Measurements from ENCODE around the gene PNP. TPM values are rescaled to one million over a fixed set of nuclear protein-coding genes. Genes with fewer than 3 reads are reported as not detected.

The PNP gene
- total and polyA plus RNA-seq, 2 donors (not counting 1 experiment from before 2014, with no cell fraction given), result 6.9 to 25.7 TPM

GRCh38 chr14:20485900-20486299, 16.7 kb downstream of the PNP start:
- Histone ChIP-seq H3K9ac (ENCODE audit: insufficient read depth, low read length) (no peak overlapping the region), H3K4me3 (replicated peaks in 1 of 4; ENCODE audit: control extremely low read depth in 1 of 4, insufficient read depth in 1 of 4, low read depth in 3 of 4, low read length in 4 of 4) (no peak overlapping the region), H2AFZ (ENCODE audit: low read length) (no peak overlapping the region), H3K27ac (ENCODE audit: insufficient read depth, low read length) (no peak overlapping the region), H3K9me3 (ENCODE audit: control insufficient read depth, insufficient read depth, low read depth, low read length) (no peaks in the 10 kb centered on the region), H4K20me1 (ENCODE audit: control insufficient read depth, extremely low read depth, insufficient read depth, low read length) (no peaks in the 10 kb centered on the region), H3K4me2 (ENCODE audit: extremely low read depth, insufficient read depth, low read length) (no peak overlapping the region), H3K4me1 (ENCODE audit: control insufficient read depth, extremely low read depth, insufficient read depth, low read length) (no peaks in the 10 kb centered on the region), H3K79me2 (ENCODE audit: control insufficient read depth, insufficient read depth, low read length) (no peaks in the 10 kb centered on the region), H3K27me3 (ENCODE audit: control insufficient read depth, insufficient read depth, low read length) (no peaks in the 10 kb centered on the region), H3K36me3 (ENCODE audit: control insufficient read depth, insufficient read depth, low read length) (no peaks in the 10 kb centered on the region)
- DNase-seq (ENCODE audit: low read depth in 2 of 2), result no peak
- TF ChIP-seq EZH2 (IDR thresholded peaks at IDR 0.05; ENCODE audit: low read length, missing control alignments) (no peak), CTCF (conservative IDR thresholded peaks at IDR 0.05 in 1 of 2, IDR thresholded peaks at IDR 0.05 in 1 of 2; ENCODE audit: low read depth in 1 of 2, low read length in 2 of 2) (no peak)

- Histone ChIP-seq H3K27ac (ENCODE audit: insufficient read depth, low read length) (no peak overlapping the region), H3K9ac (ENCODE audit: insufficient read depth, low read length) (no peak overlapping the region), H4K20me1 (ENCODE audit: control insufficient read depth, extremely low read depth, insufficient read depth, low read length) (no peaks in the 10 kb centered on the region), H3K4me1 (ENCODE audit: control insufficient read depth, extremely low read depth, insufficient read depth, low read length) (no peaks in the 10 kb centered on the region), H3K79me2 (ENCODE audit: control insufficient read depth, insufficient read depth, low read length) (no peaks in the 10 kb centered on the region), H3K27me3 (ENCODE audit: control insufficient read depth, insufficient read depth, low read length) (no peaks in the 10 kb centered on the region), H3K36me3 (ENCODE audit: control insufficient read depth, insufficient read depth, low read length) (no peaks in the 10 kb centered on the region), H3K9me3 (ENCODE audit: control insufficient read depth, insufficient read depth, low read depth, low read length) (no peaks in the 10 kb centered on the region), H3K4me3 (replicated peaks in 1 of 4; ENCODE audit: control extremely low read depth in 1 of 4, insufficient read depth in 1 of 4, low read depth in 3 of 4, low read length in 4 of 4) (no peak overlapping the region), H3K4me2 (ENCODE audit: extremely low read depth, insufficient read depth, low read length) (no peak overlapping the region), H2AFZ (ENCODE audit: low read length) (no peak overlapping the region)
- no peak for DNase-seq (ENCODE audit: low read depth in 2 of 2)
- TF ChIP-seq EZH2 (IDR thresholded peaks at IDR 0.05; ENCODE audit: low read length, missing control alignments) (no peak), CTCF (conservative IDR thresholded peaks at IDR 0.05 in 1 of 2, IDR thresholded peaks at IDR 0.05 in 1 of 2; ENCODE audit: low read depth in 1 of 2, low read length in 2 of 2) (no peak)
Observed at GRCh38 chr14:20486684-20487395, 17.6 kb downstream of the PNP start.

DNA sequence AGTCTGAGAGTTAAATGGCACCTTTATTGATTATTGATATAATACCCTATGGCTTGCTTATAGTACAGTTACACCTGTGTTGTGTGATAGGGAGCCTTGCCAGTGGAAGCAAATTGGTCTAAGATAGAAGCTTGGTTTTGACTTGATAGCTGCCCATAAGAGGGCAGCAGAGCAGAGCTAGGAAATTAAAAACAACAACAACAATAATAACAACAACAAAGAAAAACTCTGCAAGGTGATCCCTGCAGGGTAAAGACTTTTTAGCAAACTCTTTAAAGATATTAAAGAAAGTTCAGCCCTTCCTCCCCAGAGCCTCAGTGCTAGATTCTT, 18.2 kb downstream of the PNP start:
- no peak for TF ChIP-seq EZH2 (IDR thresholded peaks at IDR 0.05; ENCODE audit: low read length, missing control alignments)
- no peak for TF ChIP-seq CTCF (conservative IDR thresholded peaks at IDR 0.05 in 1 of 2, IDR thresholded peaks at IDR 0.05 in 1 of 2; ENCODE audit: low read depth in 1 of 2, low read length in 2 of 2)
- Histone ChIP-seq H3K36me3 (ENCODE audit: control insufficient read depth, insufficient read depth, low read length) (no peaks in the 10 kb centered on the region), H3K4me3 (replicated peaks in 1 of 4; ENCODE audit: control extremely low read depth in 1 of 4, insufficient read depth in 1 of 4, low read depth in 3 of 4, low read length in 4 of 4) (no peak overlapping the region), H3K27ac (ENCODE audit: insufficient read depth, low read length) (no peak overlapping the region), H3K27me3 (ENCODE audit: control insufficient read depth, insufficient read depth, low read length) (no peaks in the 10 kb centered on the region), H3K9ac (ENCODE audit: insufficient read depth, low read length) (no peak overlapping the region), H3K9me3 (ENCODE audit: control insufficient read depth, insufficient read depth, low read depth, low read length) (no peaks in the 10 kb centered on the region), H3K4me2 (ENCODE audit: extremely low read depth, insufficient read depth, low read length) (no peak overlapping the region), H3K4me1 (ENCODE audit: control insufficient read depth, extremely low read depth, insufficient read depth, low read length) (no peaks in the 10 kb centered on the region), H4K20me1 (ENCODE audit: control insufficient read depth, extremely low read depth, insufficient read depth, low read length) (no peaks in the 10 kb centered on the region), H2AFZ (ENCODE audit: low read length) (no peak overlapping the region), H3K79me2 (ENCODE audit: control insufficient read depth, insufficient read depth, low read length) (no peaks in the 10 kb centered on the region)
- no peak for DNase-seq (ENCODE audit: low read depth in 2 of 2)

Data from fibroblast of lung (primary cell).